Measurements from ENCODE around the gene ALS2. TPM values are rescaled to one million over a fixed set of nuclear protein-coding genes. Genes with fewer than 3 reads are reported as not detected.

The ALS2 gene
- total RNA-seq, 2 experiments from 2014 or later = 7.0 to 7.2 TPM

- DNase-seq = peak in 8 of 14 experiments; percentile 0 to 40 (median 4)
- peak overlapping the region; percentile 98 for H3K4me3 Mint-ChIP-seq
- intact Hi-C loops (cut with DNase I, micrococcal nuclease) = loop anchor here (2.0 to 10.0 kb wide), 12 partner anchors 139 to 1936 kb away; partner anchors contain the start of genes TMEM237 (in 2 of the 2), BMPR2 (in 1 of the 2), FAM117B (in 1 of the 2) and FZD7 (in 1 of the 2)
Measured at GRCh38 chr2:201781557-201782051, 871 bp upstream of the ALS2 start.

DNA sequence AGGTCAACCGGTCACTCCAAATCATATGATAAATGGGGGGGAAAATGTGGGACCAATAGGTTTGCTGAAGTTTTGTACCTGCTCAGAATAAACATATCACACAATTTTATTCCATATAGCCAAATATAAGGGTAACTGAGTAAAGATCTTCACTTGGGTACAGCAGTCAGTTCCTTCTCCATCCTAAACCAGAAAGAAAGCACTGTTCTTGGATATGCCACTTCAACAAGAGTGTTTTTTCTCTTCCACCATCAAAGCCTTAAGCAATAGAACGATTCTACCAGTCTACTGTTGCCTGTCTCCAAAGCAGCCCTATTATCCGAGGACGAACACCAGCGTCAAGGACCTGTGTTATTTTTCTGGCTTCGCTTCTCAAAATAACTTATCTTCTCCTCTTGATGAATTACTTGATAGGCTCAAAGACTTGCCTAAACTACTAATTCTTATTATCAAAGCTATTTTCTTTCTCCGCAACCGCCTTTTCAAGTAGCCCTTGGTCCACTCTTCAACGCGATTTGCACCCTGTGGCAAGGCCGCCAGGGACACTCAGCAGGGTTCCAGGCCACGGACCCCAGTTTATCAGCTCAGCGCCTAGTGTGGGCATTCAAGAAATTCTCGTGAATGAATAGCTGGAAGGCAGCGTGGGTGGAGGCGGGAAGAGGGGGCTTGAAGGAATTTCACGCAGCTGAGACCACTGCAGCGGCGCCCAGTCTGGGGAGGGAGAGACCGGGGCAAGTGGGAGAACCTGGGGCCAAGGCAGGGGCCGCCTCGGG lies 646 bp downstream of the ALS2 start:
- H3K4me1 ChIP-seq (ENCODE audit: insufficient read depth, low read length) = peaks cover 15% of the 10 kb centered on the region
- peak overlapping the region; percentile 77 to 88 for H3K27ac ChIP-seq (ENCODE audit: low read depth in 1 of 2, low read length in 2 of 2)
- intact Hi-C loops (cut with DNase I, micrococcal nuclease) = loop anchor here (2.0 to 10.0 kb wide), 13 partner anchors 137 to 1937 kb away; partner anchors contain the start of genes TMEM237 (in 2 of the 2), BMPR2 (in 1 of the 2), FAM117B (in 1 of the 2) and FZD7 (in 1 of the 2)
- no peaks in the 10 kb centered on the region for H3K9me3 ChIP-seq (ENCODE audit: control insufficient read depth in 1 of 2, insufficient read depth in 1 of 2, low read length in 2 of 2)
- no peaks in the 10 kb centered on the region for H3K36me3 ChIP-seq (ENCODE audit: insufficient read depth, low read length)
- ChIA-PET CTCF (interaction anchor here (0.9 kb wide), 1 partner anchor 16 kb away, joined by 3 read pairs; no protein-coding TSS in a partner anchor), POLR2A (interaction anchor here (0.7 to 2.3 kb wide), 12 partner anchors 16 to 916 kb away, joined by 3 to 26 read pairs (median 4); partner anchors contain the start of genes CLK1, NIF3L1, PPIL3 and STRADB)
- no peak for ATAC-seq (ENCODE audit: poor library complexity)
- peak overlapping the region; percentile 93 for H3K27ac Mint-ChIP-seq
- H3K4me1 Mint-ChIP-seq (ENCODE audit: low read depth) = peaks cover 20% of the 10 kb centered on the region
- DNase-seq = peak in 3 of 14 experiments; percentile 2 to 15 (median 8)
- H3K4me3 ChIP-seq (ENCODE audit: low read length) = peak overlapping the region; percentile 66
- H3K4me3 Mint-ChIP-seq = peak overlapping the region; percentile 90
- H3K27me3 Mint-ChIP-seq = no peaks in the 10 kb centered on the region
- H3K9me3 Mint-ChIP-seq = no peaks in the 10 kb centered on the region
- TF ChIP-seq CTCF (IDR thresholded peaks at IDR 0.05) = no peak
- H3K27me3 ChIP-seq (ENCODE audit: control insufficient read depth in 1 of 2, insufficient read depth in 2 of 2, low read length in 2 of 2) = no peaks in the 10 kb centered on the region
- H3K36me3 Mint-ChIP-seq (ENCODE audit: low read depth) = peaks cover 12% of the 10 kb centered on the region

More at GRCh38 chr2:201781557-201782051, 871 bp upstream of the ALS2 start:
- peak overlapping the region; percentile 93 for H3K27ac Mint-ChIP-seq
- ChIA-PET POLR2A (interaction anchor here (1.2 to 2.3 kb wide), 7 partner anchors 37 to 917 kb away, joined by 3 to 26 read pairs (median 6); partner anchors contain the start of genes CLK1, NIF3L1, PPIL3 and STRADB), CTCF (interaction anchor here (0.6 to 1.1 kb wide), 2 partner anchors 13 to 1672 kb away, joined by 3 to 4 read pairs; no protein-coding TSS in a partner anchor)
- H3K27me3 Mint-ChIP-seq = no peaks in the 10 kb centered on the region
- H3K4me1 Mint-ChIP-seq (ENCODE audit: low read depth) = peaks cover 20% of the 10 kb centered on the region
- peaks cover 15% of the 10 kb centered on the region for H3K4me1 ChIP-seq (ENCODE audit: insufficient read depth, low read length)
- no peaks in the 10 kb centered on the region for H3K9me3 Mint-ChIP-seq
- H3K27me3 ChIP-seq (ENCODE audit: control insufficient read depth in 1 of 2, insufficient read depth in 2 of 2, low read length in 2 of 2) = no peaks in the 10 kb centered on the region
- no peaks in the 10 kb centered on the region for H3K36me3 ChIP-seq (ENCODE audit: insufficient read depth, low read length)
- H3K4me3 ChIP-seq (ENCODE audit: low read length) = peak overlapping the region; percentile 66
- H3K27ac ChIP-seq (ENCODE audit: low read depth in 1 of 2, low read length in 2 of 2) = peak overlapping the region; percentile 77 to 88
- H3K36me3 Mint-ChIP-seq (ENCODE audit: low read depth) = peaks cover 12% of the 10 kb centered on the region
- no peak for ATAC-seq (ENCODE audit: poor library complexity)
- no peak for TF ChIP-seq CTCF (IDR thresholded peaks at IDR 0.05)
- no peaks in the 10 kb centered on the region for H3K9me3 ChIP-seq (ENCODE audit: control insufficient read depth in 1 of 2, insufficient read depth in 1 of 2, low read length in 2 of 2)

- DNase-seq (no peak), ATAC-seq (ENCODE audit: poor library complexity) (no peak)
- H3K9me3 ChIP-seq (ENCODE audit: control insufficient read depth in 1 of 2, insufficient read depth in 1 of 2, low read length in 2 of 2) = no peaks in the 10 kb centered on the region
- peaks cover 20% of the 10 kb centered on the region for H3K4me1 Mint-ChIP-seq (ENCODE audit: low read depth)
- H3K4me3 ChIP-seq (ENCODE audit: low read length) = no peak overlapping the region
- CTCF ChIA-PET = no interaction called here
- POLR2A ChIA-PET = no interaction called here
- H3K27ac ChIP-seq (ENCODE audit: low read depth in 1 of 2, low read length in 2 of 2) = no peak overlapping the region
- no peaks in the 10 kb centered on the region for H3K27me3 ChIP-seq (ENCODE audit: control insufficient read depth in 1 of 2, insufficient read depth in 2 of 2, low read length in 2 of 2)
- H3K4me1 ChIP-seq (ENCODE audit: insufficient read depth, low read length) = peaks cover 15% of the 10 kb centered on the region
- intact Hi-C loops (cut with DNase I, micrococcal nuclease) = loop anchor here in 1 of 2 experiments (10.0 kb wide), 1 partner anchor 1823 kb away; the partner anchor contains the start of genes MAIP1 and TYW5
- TF ChIP-seq CTCF (IDR thresholded peaks at IDR 0.05) = no peak
- no peaks in the 10 kb centered on the region for H3K27me3 Mint-ChIP-seq
- no peak overlapping the region for H3K27ac Mint-ChIP-seq
- no peaks in the 10 kb centered on the region for H3K36me3 ChIP-seq (ENCODE audit: insufficient read depth, low read length)
- H3K36me3 Mint-ChIP-seq (ENCODE audit: low read depth) = peaks cover 12% of the 10 kb centered on the region
- peak overlapping the region; percentile 27 for H3K4me3 Mint-ChIP-seq
- H3K9me3 Mint-ChIP-seq = no peaks in the 10 kb centered on the region
Measured at GRCh38 chr2:201777869-201778268, 2.9 kb downstream of the ALS2 start.

Data from CD4-positive, alpha-beta T cell (primary cell).